HG03432 (cell line): Measurements from ENCODE around the gene LYZL1.
"Not testable (repeated sequence)": the region's sequence is repeated elsewhere in the genome, so short reads cannot be mapped to it uniquely, and the experiment has no call there.

Source experiments
- ATAC-seq: cut with Tn5 transposase; IDR thresholded peaks from one replicate; pipeline ENCODE4 v1.9.1; 2021; ENCODE audit warnings: mild to moderate bottlenecking, moderate library complexity; ENCODE audit not compliant: unreplicated experiment

Gene LYZL1

GRCh38 chr10:29304995-29305335, 16.1 kb downstream of the LYZL1 start:
- ATAC-seq: no peak

GRCh38 chr10:29306688-29307087, 17.8 kb downstream of the LYZL1 start:
- no peak for ATAC-seq

DNA sequence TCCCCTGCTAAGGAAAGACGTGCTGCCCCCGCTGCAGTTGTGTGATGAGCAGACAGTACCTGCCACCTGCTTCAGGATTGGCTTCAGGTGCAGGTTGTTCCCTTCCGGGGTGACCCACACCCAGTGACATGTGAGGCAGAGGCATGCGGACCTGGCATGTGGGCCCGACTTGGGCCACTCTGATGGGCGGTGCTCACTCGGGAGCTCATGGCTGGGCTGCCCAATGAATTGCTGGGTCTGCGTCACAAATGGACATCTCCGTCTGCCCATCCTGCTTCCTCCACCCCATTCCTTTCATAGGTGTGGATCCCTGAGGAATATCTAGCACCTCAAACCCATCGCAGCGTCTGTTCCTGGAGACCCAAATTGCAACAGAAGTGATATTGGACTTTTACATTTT, 19.3 kb downstream of the LYZL1 start:
- not testable (repeated sequence) for ATAC-seq

GRCh38 chr10:29309465-29309864, 20.6 kb downstream of the LYZL1 start:
- no peak for ATAC-seq

- not testable (repeated sequence) for ATAC-seq
Measured at GRCh38 chr10:29310463-29310862, 21.6 kb downstream of the LYZL1 start.

DNA sequence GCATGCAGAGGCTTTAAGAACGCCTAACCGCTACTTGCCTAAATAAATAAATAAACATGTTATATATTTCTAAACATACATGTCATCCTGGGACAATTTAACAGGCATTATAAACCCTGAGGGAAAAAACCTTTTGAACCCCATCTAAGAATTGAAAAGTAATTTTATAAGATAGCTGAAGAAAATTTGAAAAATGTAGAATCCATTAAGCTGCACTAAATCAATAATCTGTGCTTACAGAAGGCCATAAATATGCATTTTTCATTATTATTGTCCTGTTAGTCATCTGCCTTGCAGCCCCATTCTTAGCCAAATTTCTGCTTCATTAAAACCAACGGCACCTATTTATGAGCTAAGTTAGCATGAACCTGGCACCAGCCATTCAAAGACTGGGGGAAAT, 24.2 kb downstream of the LYZL1 start:
- no peak for ATAC-seq

DNA sequence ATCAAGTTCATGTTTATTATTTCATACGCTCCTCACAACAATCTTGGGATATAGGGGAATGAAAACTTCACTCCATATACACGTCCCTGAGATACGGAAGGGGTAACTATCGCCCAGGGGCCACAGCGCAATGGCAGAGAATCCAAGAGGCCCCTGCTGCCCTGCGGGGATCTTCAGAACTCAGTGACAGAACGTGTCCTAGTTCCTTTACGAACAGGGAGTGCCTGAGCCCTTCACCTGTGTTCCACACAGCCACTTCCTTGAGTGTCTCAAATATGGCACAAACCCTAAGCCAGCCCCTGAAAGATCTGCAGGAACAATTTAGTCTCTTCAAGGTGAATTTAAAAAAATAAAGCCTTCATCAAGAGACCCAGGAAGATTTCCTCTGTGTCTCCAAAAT, 25.9 kb downstream of the LYZL1 start:
- no peak for ATAC-seq

DNA sequence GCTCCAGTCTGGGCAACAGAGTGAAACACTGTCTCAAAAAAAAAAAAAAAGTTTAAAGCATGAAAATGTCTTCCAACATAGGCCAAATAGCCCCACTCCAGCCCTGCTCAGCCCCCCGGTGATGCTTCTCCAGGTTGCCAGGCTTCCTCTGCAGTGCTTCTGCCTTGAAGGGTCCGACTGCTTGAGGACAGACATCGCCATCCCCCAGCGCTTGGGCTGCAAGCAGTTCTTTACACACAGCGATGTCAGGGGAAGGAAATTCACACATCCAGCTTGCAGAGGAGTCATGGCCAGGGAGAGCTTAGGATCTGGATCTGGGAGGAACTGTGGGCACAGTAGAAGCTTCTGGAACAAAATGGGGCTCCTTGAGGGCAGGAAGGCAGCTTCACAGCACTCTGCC, 26.9 kb downstream of the LYZL1 start:
- no peak for ATAC-seq

GRCh38 chr10:29316308-29317026, 27.6 kb downstream of the LYZL1 start:
- ATAC-seq: no peak

DNA sequence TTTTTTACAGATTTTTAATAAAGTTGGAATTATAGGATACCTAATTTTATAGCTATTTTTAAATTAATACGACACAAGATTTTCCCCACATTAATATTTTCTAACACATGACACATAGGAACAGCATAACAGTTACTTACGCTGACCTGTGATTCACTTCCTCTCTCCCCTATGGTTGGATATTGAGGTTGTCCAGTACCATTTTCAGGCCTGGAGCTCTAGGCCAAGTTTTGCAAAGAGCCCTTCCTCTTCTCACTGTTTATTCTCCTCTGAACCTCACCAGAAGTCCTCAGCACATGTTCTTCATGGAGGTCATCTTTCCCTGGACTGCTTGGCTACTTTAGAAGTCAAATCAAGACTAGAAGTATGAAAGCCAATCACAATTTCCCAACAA, 28.2 kb downstream of the LYZL1 start:
- no peak for ATAC-seq

GRCh38 chr10:29317423-29318021, 28.7 kb downstream of the LYZL1 start:
- no peak for ATAC-seq

DNA sequence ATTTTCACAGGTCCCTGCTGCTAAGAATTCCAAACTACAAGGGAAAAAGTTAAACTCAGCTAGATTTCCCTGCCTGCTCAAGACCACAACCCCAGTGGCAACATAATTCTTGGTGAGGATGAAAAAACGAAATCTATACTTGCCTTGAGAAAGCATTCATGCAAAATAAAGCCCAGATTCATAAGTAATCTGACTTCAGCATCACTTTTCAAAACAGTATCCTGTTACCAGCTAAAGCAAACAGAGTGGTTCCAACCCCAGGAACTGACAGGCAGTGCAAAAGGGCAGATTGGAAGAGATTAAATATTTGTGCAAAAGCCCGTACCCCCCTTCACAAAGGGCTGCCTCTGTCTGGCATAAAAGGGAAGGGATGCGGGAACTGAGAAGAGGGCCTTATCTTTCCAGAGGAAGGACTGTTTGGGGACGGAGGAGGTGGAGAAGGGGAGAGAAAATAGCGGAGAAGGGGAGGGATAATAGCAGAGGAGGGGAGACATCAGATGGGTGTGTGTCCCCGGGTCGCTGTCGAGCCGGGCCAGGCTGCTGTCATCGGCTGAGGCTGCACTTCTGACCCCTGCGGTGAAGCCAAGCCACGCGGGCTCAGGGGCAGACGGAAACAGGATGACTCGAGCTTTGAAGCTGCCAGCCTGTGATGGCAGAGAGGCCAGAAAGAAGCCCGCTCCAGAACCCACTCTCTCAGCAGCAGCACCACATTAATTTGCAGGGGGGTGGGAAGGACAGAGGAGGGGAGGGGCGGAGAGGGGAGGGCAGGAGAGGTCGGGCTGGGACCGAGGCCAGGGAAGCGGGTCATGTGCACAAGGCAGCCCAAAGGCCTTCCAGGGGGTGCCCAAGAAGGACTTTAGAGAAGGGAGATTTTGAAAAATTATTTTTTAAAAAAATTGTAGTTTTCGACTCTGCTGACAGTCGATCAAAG, 29.5 kb downstream of the LYZL1 start:
- ATAC-seq: not testable (repeated sequence)

DNA sequence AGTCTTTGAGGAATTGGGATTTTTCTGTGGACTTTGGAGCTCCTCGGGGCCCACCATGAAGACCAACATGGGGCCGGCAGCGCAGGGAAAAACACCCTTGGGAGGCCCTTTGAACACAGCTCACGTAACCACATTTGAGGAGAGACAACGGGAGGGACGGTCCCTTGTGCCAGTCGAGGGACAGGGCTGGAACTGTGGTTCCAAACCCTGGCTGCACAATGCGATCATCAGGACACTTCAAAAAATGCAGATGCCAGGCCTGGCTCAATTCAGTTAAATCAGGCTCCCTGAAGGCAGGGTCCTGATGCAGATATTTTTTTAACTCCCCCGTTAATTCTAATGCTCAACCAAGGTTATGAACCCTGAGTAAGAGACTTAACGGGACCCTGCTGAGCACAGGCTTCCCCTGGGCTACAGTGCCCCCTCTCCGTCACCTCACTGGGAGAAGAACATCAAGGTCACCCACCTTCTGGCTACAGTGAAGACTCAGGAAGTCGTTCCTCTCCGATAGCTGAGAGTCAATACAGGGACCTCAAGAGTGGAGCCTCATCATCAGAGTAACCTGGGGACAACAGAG, 30.4 kb downstream of the LYZL1 start:
- ATAC-seq: no peak

DNA sequence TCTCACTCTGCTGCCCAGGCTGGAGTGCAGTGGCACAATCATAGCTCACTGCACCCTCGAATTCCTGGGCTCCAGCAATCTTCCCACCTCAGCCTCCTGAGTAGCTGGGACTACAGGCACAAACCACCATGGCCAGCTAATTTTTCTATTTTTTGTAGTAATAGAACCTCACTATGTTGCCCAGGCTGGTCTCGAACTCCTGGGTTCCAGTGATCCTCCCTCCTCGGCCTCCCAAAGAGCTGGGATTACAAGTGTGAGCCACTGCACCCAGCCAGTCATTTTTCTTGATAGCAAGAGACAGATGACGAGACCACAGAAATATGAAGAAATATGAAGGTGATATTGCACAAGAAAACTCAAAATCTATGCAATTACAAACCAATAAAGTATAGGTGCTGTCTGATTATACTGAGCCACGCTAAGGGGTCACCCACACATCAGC, 31.8 kb downstream of the LYZL1 start:
- ATAC-seq: not testable (repeated sequence)

DNA sequence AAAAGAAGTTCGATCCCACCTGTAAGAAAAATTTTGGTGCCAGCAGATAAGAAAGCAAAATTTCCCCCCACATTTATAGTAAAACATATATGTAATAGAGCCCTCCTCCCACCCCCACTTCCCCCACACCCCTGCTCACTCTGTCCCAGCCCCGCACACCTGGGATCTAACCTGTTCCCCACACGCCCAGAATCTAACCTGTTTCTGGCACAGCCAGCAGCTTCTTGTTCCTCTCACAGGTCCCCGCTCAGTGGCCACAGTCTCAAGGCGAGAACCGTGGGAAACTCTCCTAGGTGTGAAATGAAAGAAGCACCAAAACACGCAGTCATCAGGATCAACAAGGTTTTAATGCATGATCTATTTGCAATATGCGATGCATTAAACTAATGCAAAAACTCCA, 32.8 kb downstream of the LYZL1 start:
- no peak for ATAC-seq

DNA sequence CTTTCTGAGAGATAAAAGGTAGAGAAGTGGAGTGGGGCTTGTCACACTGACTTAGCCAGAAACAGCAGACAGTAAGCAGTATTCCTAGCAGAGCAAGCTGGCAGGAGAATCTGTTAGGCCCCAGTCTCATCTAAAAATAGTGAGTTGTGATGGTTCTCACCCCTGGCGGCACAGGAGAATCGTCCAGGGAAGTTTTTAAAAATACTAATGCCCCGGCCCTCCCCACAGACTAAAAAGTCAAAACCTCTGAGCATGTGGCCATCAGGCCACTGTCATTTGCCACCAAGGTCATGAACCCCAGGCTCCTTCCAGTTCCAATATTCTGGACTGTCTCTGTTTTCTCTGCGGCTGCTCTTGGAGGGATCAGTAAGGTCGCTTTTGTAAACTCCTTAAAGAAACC, 34.0 kb downstream of the LYZL1 start:
- ATAC-seq: no peak

DNA sequence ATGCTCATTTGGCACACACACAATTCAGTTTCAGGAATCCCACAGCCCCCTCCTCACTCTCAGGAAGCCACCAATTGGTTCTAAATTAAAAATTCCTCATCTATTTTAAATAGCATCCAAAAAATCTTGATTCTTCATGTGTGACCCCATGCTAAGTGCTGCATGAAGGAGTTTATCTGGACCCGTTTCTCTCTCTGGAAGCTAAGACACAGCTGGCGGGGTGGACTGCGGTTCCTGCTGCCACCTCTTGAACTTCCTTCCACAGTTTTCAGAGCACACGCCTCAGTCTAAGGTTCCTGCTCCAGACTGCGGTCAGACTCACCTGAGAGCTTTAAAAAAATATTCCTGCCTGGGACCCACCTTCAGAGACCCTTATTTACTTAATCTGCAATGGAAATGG, 34.5 kb downstream of the LYZL1 start:
- ATAC-seq: no peak

GRCh38 chr10:29324220-29324841, 35.5 kb downstream of the LYZL1 start:
- ATAC-seq: no peak

GRCh38 chr10:29326299-29326698, 37.4 kb downstream of the LYZL1 start:
- no peak for ATAC-seq

DNA sequence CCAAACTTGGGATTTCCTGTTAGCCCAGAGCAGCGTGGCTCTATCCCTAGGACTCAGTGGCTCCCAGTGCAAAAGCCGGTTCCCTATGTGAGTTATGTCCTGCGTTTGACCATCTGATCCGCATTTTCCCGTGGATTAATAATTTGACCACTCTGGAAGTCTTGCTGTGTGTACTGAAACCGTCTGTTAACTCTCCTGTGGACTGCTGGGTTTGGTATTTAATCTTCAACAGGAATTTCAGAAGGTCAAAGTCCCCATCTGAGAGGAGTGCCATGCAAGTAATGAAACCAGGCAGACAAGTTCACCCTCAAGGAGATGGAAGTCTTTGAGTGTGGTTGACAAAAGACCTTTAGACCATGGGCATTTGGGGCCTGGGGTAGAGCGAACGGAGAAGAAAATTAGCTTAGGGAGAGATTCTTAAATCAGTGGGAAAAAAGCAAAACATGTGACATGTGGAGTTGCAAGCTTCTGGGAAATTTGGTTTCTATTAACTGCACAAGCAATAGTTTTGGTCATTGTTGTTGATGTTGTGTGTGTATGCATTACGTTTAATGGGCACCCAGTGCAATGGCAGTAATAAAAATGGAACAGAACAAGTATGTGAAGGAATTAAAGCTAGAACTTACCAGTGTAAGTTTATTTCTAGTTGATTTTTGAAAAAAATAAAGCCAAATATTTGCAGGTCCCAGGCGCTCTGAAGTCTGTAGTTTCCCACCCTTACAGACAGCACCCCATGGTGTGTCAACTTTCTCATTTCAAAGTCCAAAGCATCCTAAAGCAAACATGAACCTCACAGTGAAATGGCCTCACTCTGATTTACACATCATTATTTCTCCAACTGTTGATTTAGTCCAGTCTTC, 38.2 kb downstream of the LYZL1 start:
- no peak for ATAC-seq
